OCI-LY7 (cell line): ENCODE measurements around the gene EXOSC7. TPM values are rescaled to one million over a fixed set of nuclear protein-coding genes. Genes with fewer than 3 reads are reported as not detected.

Experiments
- BruUV-seq: library from RNA; stranded (reverse); fragments of 400-500 nt; replicated peaks from 2 replicates; lab custom pipeline; 2021; lab: Mats Ljungman, UMichigan
- CTCF ChIA-PET: fragments of 300-600 bp; sonication (Branson Sonifier 250); formaldehyde crosslinking; loops from one replicate; lab custom pipeline; 2022; ENCODE audit warnings: antibody characterized with exemption; ENCODE audit not compliant: unreplicated experiment; lab: Charles Lee
- POLR2A ChIA-PET: fragments of 300-600 bp; sonication (Branson Sonifier 250); formaldehyde crosslinking; loops from one replicate; lab custom pipeline; 2022; ENCODE audit warnings: antibody characterized with exemption; lab: Charles Lee
- DNase-seq: peaks from one replicate; pipeline ENCODE4 v3.0.0-alpha.2; 2015; ENCODE audit warnings: low spot score
- H2AFZ ChIP-seq: fragments of 200-600 bp; sonication (generic), shearing (Covaris generic); 2 replicates; pipeline ENCODE4 v1.6.1; 2014; ENCODE audit warnings: mild to moderate bottlenecking, antibody characterized with exemption, low read length, moderate library complexity
- H3K27ac ChIP-seq: fragments of 200-600 bp; sonication (generic); 2 replicates; pipeline ENCODE4 v1.5.1; 2014; ENCODE audit warnings: mixed run types, low read depth, mild to moderate bottlenecking, moderate library complexity, low read length, inconsistent platforms; ENCODE audit not compliant: poor library complexity, severe bottlenecking
- H3K36me3 ChIP-seq: fragments of 200-600 bp; sonication (generic); 2 replicates; pipeline ENCODE4 v1.6.1; 2014; ENCODE audit warnings: mild to moderate bottlenecking, antibody characterized with exemption, low read length, moderate library complexity, mixed read lengths; ENCODE audit not compliant: insufficient read depth
- H3K4me1 ChIP-seq: fragments of 200-600 bp; sonication (generic); 2 replicates; pipeline ENCODE4 v1.5.1; 2014; ENCODE audit warnings: mild to moderate bottlenecking, low read length; ENCODE audit not compliant: insufficient read depth, poor library complexity, severe bottlenecking
- H3K4me2 ChIP-seq: fragments of 200-600 bp; sonication (generic); 2 replicates; pipeline ENCODE4 v1.6.1; 2014; ENCODE audit warnings: mild to moderate bottlenecking, low read length
- H3K4me3 ChIP-seq: fragments of 200-600 bp; sonication (generic); 2 replicates; pipeline ENCODE4 v1.5.1; 2014; ENCODE audit warnings: mild to moderate bottlenecking, low read depth, low read length; ENCODE audit not compliant: poor library complexity, severe bottlenecking
- H3K79me2 ChIP-seq: fragments of 200-600 bp; sonication (generic); 2 replicates; pipeline ENCODE4 v1.6.1; 2016; ENCODE audit warnings: low read depth, mild to moderate bottlenecking, low read length, moderate library complexity, mixed read lengths; ENCODE audit not compliant: insufficient read depth
- H3K9me2 ChIP-seq: fragments of 200-600 bp; sonication (generic); 2 replicates; pipeline ENCODE4 v1.6.1; 2016; ENCODE audit warnings: mild to moderate bottlenecking, low read length, mixed read lengths; ENCODE audit not compliant: insufficient read depth
- H3K9me3 ChIP-seq: fragments of 200-600 bp; sonication (generic); 2 replicates; pipeline ENCODE4 v1.6.1; 2014; ENCODE audit warnings: mild to moderate bottlenecking, mixed run types, low read length, mixed read lengths
- H4K20me1 ChIP-seq: fragments of 200-600 bp; sonication (generic); 2 replicates; pipeline ENCODE4 v1.6.1; 2014; ENCODE audit warnings: mild to moderate bottlenecking, antibody characterized with exemption, low read length, moderate library complexity, mixed read lengths; ENCODE audit not compliant: insufficient read depth
- EZH2phosphoT487 ChIP-seq: fragments of 200-600 bp; sonication (generic); IDR thresholded peaks from 2 replicates; pipeline ENCODE4 v1.6.1; 2018; ENCODE audit warnings: low read depth, borderline replicate concordance, mild to moderate bottlenecking, mixed run types, antibody characterized with exemption, low read length, moderate library complexity, mixed read lengths
- intact Hi-C: fragments of 100-400 bp; cut with micrococcal nuclease; formaldehyde crosslinking; loops from one replicate; pipeline ENCODE4 v1.10.0; 2022; ENCODE audit not compliant: unreplicated experiment
- total RNA-seq, 2 experiments: library from RNA; depleted of rRNA in 1 of 2; stranded (reverse); fragments of >200 nt in 1 of 2; shearing (Covaris generic) in 1 of 2; gene quantifications; 2 replicates each; pipeline ENCODE4 v1.2.3, GENCODE V29; 2014 to 2022
- TF ChIP-seq, protein P1 (sequence below): fragments of 200-600 bp; sonication (generic); conservative IDR thresholded peaks from 2 replicates; pipeline ENCODE4 v1.5.1; 2014; ENCODE audit warnings: mild to moderate bottlenecking, antibody characterized with exemption, low read length, moderate library complexity, mixed read lengths

The EXOSC7 gene
- total RNA-seq, 2 experiments from 2014 or later, result 60.3 to 65.3 TPM

DNA sequence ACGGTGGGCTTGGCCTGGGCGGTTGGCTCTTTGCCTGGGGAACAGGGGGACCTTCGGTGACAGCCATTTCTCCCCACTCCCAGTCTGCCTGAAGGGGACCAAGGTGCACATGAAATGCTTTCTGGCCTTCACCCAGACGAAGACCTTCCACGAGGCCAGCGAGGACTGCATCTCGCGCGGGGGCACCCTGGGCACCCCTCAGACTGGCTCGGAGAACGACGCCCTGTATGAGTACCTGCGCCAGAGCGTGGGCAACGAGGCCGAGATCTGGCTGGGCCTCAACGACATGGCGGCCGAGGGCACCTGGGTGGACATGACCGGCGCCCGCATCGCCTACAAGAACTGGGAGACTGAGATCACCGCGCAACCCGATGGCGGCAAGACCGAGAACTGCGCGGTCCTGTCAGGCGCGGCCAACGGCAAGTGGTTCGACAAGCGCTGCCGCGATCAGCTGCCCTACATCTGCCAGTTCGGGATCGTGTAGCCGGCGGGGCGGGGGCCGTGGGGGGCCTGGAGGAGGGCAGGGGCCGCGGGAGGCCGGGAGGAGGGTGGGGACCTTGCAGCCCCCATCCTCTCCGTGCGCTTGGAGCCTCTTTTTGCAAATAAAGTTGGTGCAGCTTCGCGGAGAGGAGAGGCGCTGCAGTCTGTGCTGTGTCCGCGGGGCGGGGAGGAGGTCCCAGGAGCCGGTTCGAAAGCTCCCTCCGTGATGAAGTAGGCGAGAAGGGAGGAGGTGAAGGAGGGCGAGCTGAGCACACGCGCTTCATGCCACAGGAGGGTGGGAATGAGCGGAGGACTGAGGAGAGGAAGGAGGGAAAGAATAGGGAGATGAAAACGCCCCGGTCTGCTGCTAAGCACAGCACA lies 59.6 kb downstream of the EXOSC7 start:
- H3K79me2 ChIP-seq, result no peaks in the 10 kb centered on the region
- no peak overlapping the region for H2AFZ ChIP-seq
- no peaks in the 10 kb centered on the region for H4K20me1 ChIP-seq
- H3K9me3 ChIP-seq, result no peaks in the 10 kb centered on the region
- intact Hi-C loops, result loop anchor here (2.0 to 5.0 kb wide), 2 partner anchors 621 to 1042 kb away; no protein-coding TSS in a partner anchor
- DNase-seq, result no peak
- no TSS peak for BruUV-seq
- CTCF ChIA-PET, result no interaction called here
- no peak overlapping the region for H3K4me3 ChIP-seq
- no peak overlapping the region for H3K27ac ChIP-seq
- H3K4me1 ChIP-seq, result no peaks in the 10 kb centered on the region
- H3K9me2 ChIP-seq, result no peaks in the 10 kb centered on the region
- H3K36me3 ChIP-seq, result no peaks in the 10 kb centered on the region
- no peak overlapping the region for H3K4me2 ChIP-seq
- POLR2A ChIA-PET, result interaction anchor here (0.5 kb wide), 1 partner anchor 1903 kb away, joined by 8 read pairs; no protein-coding TSS in a partner anchor
- TF ChIP-seq, protein P1, sequence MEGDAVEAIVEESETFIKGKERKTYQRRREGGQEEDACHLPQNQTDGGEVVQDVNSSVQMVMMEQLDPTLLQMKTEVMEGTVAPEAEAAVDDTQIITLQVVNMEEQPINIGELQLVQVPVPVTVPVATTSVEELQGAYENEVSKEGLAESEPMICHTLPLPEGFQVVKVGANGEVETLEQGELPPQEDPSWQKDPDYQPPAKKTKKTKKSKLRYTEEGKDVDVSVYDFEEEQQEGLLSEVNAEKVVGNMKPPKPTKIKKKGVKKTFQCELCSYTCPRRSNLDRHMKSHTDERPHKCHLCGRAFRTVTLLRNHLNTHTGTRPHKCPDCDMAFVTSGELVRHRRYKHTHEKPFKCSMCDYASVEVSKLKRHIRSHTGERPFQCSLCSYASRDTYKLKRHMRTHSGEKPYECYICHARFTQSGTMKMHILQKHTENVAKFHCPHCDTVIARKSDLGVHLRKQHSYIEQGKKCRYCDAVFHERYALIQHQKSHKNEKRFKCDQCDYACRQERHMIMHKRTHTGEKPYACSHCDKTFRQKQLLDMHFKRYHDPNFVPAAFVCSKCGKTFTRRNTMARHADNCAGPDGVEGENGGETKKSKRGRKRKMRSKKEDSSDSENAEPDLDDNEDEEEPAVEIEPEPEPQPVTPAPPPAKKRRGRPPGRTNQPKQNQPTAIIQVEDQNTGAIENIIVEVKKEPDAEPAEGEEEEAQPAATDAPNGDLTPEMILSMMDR, result no peak
- no peak for TF ChIP-seq EZH2phosphoT487

DNA sequence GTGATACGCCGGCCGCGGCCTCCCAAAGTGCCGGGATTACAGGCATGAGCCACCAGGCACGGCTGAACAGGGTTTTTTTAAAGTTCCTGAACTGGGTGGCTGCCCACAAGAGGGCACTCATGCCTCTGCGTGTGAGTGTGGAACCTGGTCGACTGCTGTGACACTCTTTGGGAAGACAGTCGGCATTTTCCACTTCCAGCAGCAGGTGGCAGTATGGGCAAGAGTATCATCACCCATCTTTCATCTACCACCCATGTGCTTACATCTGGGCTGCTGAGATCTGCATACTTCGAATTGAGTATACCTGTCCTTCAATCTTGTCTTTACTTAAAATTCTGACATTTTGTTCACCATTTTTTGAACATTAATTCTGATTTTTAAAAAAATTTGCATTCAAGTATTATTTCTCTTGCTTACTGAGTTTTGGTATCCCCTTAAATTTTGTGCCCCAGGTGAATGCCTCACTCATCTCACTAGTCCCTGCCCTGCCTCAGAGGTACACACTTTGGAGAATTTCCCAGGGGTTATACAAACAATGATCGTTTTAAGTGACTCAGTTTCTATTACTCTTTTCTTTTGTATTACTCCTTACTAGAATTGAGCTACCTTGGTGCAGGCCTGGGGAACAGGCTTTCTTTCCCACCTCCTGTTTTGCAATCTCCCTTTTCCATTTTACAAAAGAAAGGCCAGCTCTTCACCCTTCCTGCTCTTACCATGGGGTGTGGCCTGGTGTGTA lies 61.8 kb downstream of the EXOSC7 start:
- H3K4me3 ChIP-seq, result no peak overlapping the region
- H4K20me1 ChIP-seq, result no peaks in the 10 kb centered on the region
- H3K9me2 ChIP-seq, result no peaks in the 10 kb centered on the region
- intact Hi-C loops, result loop anchor here (1.0 to 5.0 kb wide), 3 partner anchors 460 to 1039 kb away; no protein-coding TSS in a partner anchor
- DNase-seq, result peak; percentile 91
- no peak overlapping the region for H3K4me2 ChIP-seq
- no peak for TF ChIP-seq EZH2phosphoT487
- TF ChIP-seq, protein P1, result peak; percentile 93
- BruUV-seq, result no TSS peak
- H3K9me3 ChIP-seq, result no peaks in the 10 kb centered on the region
- no peaks in the 10 kb centered on the region for H3K36me3 ChIP-seq
- H3K79me2 ChIP-seq, result no peaks in the 10 kb centered on the region
- ChIA-PET POLR2A (interaction anchor here (0.7 kb wide), 1 partner anchor 532 kb away, joined by 6 read pairs; no protein-coding TSS in a partner anchor), CTCF (interaction anchor here (0.6 kb wide), 1 partner anchor 38 kb away, joined by 3 read pairs; no protein-coding TSS in a partner anchor)
- no peak overlapping the region for H3K27ac ChIP-seq
- H3K4me1 ChIP-seq, result no peaks in the 10 kb centered on the region
- H2AFZ ChIP-seq, result no peak overlapping the region
